ENCODE data around the gene KCNJ18.
"Not testable (repeated sequence)": the region's sequence is repeated elsewhere in the genome, so short reads cannot be mapped to it uniquely, and the experiment has no call there.

Gene KCNJ18

DNA sequence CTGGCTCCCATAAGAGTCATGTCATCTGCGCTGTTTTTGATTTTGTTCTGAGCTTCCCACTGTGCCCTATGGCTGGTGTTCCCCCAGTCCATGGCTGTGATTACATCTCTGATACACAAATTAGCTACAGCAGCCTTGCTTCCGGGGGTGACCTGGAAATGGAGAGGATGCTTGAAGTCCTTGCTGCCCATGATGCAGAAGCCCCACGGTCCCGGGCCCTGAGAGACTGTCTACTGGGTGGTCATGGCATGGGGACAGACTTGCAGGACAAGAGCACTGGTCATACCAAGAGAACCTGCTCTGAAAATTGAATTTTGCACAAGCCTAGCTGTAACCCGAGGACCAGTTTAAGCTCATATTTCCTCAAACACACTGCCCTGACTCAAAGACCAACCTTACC is 38.8 kb downstream of the KCNJ18 start:
- not testable (repeated sequence) for DNase-seq (ENCODE audit: low read depth)

DNA sequence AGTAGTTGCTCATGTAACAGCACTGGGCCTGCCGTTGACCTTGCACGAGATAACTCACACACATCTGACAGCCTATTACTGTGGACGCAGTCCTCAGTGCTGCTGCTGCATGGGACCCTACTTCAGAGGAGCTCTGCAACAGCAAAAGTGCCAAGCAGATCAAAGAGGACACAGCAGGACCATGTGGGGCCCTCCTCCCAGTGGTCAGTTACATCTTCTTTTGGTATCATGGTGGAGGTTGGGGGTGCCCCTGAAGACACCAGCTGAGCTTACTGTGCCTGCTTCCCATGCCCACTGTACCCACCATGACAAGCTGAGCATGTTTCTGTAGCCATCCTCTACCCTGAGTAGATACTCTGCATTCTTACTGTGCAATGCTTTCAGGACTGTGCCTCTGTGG is 41.6 kb downstream of the KCNJ18 start:
- DNase-seq (ENCODE audit: low read depth) = not testable (repeated sequence)

DNA sequence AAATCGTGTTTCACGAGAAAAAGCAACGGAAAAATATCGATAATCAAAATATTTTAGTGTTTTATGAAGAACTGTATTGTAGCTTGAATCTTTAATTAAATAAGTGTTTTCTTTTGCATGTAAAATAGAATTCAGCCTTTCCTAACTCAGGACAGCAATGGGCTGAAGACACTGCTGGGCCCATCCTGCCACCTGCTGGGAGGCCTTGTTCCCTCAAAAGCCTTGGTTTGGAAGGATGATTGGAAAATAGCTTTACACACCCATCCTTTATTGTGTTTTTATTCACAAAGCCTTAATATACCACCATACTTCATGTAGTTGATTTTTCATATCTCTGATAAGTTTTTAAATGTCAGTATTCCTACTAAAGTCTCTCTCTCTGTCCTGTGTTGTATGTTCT is 43.5 kb downstream of the KCNJ18 start:
- DNase-seq (ENCODE audit: low read depth) = not testable (repeated sequence)

DNA sequence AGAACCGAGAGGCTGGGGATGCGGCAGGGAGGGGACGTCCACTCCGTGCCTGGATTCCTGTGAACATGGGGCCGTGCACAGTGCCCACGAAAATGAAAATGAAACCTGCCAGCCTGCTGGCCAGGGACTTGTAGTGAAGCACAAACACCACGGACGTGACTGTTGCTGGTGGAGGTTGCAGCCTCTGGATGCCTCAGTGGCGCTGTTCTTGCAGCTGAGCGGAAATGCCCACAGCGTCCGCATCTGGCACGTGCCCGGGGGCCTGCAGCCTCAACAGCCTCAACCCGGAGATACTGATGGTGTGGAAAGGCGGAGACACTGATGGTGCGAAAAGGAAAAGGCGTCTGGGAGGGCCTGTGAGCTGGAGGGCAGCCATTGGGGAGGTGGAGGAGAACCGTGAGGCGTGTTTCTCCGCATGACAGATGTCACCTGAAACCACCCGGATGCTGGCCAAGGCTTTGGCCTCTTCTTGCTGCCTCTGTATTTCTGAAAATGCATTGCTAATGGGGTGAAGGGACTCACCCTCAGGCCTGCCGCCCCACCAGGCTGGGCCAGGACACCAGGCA is 44.8 kb downstream of the KCNJ18 start:
- DNase-seq (ENCODE audit: low read depth) = not testable (repeated sequence)

DNA sequence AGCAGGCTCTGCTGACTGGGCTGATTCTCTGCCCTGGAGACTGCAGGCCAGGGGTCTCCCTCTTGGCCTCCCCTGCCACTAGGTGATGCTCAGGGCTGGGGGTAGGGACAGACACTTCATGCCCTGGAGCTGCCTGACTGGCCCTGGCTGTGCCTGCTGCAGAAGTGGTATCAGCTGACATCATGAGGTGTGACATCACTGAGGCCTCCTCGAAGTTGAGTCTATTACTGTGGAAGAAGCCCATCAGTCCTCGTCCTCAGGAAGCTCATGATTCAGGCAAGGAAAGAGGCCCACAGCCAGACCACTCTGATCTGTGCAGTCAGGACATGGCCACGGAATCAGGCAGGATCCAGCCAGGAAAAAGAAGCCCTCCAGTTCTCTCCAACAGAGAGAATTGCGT is 45.9 kb downstream of the KCNJ18 start:
- not testable (repeated sequence) for DNase-seq (ENCODE audit: low read depth)

DNA sequence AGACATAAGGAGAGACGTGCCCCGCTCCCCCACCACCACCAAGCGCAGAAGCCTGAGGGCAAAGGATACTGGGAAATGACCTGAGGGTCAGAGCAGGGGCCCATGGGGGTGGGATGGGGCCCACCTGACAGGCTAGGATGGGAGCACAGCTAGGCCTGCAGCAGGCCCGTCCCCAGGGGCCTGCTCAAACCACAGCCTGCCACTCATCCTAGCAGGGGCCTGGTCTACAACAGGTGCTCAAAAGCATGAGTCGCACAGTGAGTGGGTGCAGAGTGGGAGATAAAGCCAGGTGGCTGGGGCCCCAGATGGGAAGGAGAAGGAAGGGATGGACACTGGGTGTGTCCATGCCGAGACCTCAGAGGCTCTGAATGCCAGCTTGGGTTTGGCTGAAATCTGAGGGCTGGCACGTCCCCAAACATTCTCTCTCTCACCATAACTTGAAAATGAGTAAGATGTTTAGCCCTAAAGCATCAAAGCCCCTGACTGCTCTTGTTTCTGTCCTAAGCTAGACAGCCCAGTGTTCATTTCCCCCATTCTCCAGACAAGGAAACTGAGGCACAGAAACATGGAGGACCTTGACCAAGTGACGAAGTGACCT is 46.7 kb downstream of the KCNJ18 start:
- not testable (repeated sequence) for DNase-seq (ENCODE audit: low read depth)

DNA sequence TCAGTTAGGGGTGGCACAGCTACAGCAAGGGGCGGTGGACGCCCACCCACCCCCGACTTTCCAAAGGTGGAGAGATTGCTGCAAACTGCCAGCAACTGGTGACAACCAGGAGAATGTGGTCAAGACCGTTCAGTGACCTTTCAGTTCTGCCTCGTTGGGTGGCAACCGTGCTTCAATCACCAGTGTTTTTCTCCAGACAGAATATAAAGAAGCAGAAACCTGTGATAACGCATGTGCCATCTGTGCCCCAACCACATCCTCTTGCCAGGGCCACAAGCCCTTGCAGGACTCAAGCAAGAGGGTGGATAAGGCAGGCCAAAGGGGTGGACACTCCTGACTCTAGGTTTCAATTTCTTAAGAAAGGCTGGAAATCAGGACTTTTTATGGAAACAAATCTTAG is 47.2 kb downstream of the KCNJ18 start:
- DNase-seq (ENCODE audit: low read depth) = not testable (repeated sequence)

DNA sequence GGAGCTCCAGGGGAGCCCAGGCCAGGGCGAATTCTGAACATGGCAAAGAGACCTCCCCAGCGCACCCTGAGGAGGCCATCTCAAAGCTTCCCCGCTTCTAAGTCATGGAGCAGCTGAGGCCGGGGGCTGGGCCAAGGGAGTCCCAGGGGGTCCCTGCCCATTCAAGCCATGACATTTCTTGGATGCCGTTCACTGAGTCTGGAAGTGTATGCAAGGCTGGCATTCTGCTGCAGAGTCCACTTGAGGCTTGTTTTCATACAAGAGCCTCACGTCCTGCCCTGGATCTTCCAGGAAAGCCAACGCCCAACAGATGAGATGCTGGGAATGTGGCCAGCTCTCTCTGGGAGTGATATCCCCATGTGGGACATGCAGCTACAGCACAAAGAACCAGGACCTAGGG is 48.5 kb downstream of the KCNJ18 start:
- not testable (repeated sequence) for DNase-seq (ENCODE audit: low read depth)

DNA sequence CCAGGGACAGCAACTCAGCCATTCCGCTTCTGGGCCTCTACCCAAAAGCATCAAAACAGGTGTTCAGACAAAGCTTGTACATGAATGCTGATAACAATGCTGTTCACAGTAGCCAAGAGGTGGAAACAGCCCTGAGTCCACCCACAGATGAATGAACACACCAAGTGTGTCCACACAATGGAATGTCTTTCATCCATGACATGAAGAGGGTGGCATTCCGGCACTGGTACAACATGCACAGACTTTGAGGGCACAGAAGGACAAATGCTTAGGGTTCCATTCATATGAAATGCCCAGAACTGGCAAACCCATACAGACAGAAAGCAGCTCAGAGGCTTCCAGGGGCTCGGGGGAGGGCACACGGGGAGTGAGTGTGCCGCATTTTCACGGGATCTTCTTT is 49.2 kb downstream of the KCNJ18 start:
- DNase-seq (ENCODE audit: low read depth) = not testable (repeated sequence)

DNA sequence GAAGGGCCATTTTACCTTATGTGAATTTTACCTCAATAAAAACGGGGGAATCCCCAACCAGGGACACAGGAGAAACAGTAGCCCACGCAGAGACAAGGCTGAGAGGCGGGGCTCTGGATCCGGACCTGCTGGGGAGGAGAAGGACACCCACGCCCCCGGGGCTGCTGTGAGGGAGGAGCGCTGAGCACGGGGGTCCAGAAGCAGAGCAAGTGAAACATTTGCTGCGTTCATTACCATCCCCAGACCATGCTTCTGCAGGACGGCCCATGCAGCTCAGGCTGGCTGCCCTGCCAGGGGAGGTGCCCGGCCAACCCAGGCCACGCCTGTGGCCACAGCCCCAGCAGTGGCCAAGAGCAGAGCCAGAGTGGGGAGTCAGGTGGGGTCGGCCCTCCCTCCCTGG is 50.0 kb downstream of the KCNJ18 start:
- DNase-seq (ENCODE audit: low read depth) = no peak

DNA sequence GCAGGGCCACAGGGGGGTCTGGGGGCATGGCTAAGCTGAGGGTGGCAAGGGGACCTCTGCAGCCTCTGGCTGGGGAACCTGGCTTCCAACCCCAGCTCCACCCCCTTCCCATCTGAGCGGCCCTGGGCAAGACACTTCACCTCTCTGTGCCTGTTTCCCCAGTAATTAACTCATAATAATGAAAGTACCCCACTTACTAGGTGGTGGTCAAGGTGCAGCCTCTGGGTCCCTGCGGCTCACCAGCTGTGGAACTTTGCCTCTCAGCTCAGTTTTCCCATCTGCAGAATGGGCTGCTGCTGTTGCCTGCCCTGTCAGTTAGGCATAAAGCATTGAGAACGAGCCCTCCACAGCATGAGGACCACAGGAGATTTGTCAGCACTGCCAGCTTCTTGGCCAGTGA is 51.8 kb downstream of the KCNJ18 start:
- not testable (repeated sequence) for DNase-seq (ENCODE audit: low read depth)

DNA sequence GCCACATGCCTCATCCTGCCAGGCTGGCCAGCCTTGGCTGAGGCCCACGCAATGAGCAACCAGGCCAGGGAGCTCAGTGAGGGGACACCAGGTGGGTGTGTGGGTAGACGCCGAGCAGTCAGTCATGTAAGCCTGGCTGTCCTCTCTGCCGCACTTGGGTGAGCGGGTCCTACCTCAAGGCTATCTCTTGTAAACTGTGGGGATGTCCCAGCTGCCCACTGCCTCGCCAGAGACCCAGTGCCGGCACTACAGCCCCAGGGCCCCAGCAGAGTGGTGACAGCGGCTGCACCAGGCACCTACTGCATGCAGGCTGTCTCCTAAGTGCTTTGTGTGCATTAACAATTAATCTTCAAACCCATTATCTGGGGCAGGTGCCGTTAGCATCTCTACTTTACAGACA is 52.3 kb downstream of the KCNJ18 start:
- DNase-seq (ENCODE audit: low read depth) = not testable (repeated sequence)

DNA sequence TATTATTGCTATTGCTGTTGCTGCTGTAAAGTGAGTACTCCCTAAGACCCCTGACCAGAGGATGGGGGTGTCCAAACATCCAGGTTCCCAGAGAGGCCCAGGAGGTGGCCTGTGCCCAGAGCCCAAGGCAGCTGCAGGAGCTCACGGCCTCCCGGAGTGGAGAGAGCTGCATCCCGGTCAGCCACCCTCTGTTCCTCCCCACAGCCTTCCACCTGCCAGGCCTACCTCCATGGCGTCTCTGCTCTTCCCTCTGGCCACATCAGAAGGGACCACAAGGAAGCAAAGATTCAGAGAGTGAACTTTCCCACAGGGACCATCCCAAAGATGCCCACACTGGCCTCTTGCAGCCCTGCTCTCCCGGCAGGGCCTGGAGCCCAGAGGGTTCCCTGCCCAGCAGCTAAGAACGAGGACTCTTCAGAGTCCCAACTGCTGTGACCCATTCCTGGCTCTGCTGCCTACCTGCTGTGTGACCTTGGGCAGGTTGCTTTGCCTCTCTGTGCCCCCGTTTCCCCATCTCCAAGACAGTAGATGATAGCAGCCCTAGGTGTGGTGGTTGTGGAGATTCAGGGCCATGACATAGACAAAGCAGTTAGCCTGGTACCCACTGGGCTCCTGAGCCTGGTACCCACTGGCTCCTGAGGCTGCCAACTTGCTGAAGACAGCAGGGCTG is 53.2 kb downstream of the KCNJ18 start:
- DNase-seq (ENCODE audit: low read depth) = not testable (repeated sequence)

DNA sequence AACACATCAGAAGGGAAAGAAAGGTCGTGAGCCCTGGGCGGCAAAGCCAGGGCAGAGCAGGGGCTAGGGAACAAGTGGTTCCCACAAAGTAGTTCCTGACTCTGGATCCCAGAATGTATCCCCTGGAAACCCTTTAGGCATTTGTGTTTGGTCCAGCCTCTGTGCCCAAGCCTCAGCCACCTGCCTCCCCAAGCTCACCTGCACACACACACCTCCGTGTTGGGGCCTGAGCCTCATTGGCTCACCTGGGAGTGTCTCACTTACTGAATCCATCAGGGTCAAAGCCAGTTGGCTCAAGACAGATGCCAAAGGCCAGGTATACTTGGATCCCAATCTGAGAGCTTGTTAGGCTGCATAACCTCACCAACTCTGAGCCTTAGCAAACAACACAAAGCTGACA is 54.1 kb downstream of the KCNJ18 start:
- not testable (repeated sequence) for DNase-seq (ENCODE audit: low read depth)

DNA sequence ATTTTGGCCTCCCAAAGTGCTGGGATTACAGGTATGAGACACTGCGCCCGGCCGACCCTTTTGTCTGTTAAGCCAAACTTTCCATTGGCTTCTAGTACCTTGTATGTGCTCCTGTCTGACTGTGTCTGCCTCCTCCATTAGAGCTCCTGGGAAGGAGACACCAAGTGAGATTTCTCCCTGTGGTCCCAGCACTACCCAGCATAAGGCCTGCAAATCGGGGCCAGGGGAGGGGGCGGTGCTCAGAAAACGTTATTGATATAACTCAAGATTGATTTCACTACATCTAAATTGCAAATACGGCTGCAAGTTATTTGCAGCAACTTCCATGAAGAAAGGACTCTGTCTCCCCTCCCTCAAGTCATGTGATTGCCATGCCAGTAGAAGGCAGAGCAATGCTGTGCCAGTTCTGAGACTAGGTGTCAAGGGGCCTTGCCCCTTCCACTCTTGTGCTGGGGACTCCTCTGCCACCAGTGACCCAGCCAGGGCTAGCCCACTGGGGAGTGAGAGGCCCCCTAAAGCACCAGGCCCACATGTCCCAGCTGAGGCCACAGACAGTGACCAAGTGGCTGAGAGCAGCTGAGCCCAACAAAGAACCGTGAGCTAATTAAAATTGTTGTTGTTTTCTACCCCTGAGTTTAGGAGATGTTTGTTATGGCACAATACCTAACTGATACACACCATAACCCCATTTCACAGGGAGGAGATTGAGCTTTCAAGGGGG is 55.0 kb downstream of the KCNJ18 start:
- DNase-seq (ENCODE audit: low read depth) = not testable (repeated sequence)

DNA sequence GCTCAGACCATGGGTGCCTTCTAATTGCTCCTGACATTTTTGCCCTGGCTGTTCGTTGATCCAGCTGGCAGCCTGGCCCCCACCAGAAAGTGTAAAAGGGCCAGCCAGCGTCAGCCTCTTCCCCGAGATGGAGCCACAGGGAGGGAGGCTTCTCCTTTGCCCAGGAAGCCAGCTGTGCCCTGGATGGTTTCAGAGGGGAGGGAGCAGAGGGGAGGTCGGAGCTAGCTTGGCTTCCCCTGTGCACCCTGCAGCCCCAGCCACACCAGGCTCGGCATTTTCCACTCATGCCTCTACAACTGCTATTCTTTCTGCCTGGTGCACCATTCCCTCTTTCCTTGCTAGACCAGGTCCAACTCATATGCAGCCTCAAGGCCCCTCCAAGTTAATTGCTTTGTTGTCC is 56.4 kb downstream of the KCNJ18 start:
- not testable (repeated sequence) for DNase-seq (ENCODE audit: low read depth)

DNA sequence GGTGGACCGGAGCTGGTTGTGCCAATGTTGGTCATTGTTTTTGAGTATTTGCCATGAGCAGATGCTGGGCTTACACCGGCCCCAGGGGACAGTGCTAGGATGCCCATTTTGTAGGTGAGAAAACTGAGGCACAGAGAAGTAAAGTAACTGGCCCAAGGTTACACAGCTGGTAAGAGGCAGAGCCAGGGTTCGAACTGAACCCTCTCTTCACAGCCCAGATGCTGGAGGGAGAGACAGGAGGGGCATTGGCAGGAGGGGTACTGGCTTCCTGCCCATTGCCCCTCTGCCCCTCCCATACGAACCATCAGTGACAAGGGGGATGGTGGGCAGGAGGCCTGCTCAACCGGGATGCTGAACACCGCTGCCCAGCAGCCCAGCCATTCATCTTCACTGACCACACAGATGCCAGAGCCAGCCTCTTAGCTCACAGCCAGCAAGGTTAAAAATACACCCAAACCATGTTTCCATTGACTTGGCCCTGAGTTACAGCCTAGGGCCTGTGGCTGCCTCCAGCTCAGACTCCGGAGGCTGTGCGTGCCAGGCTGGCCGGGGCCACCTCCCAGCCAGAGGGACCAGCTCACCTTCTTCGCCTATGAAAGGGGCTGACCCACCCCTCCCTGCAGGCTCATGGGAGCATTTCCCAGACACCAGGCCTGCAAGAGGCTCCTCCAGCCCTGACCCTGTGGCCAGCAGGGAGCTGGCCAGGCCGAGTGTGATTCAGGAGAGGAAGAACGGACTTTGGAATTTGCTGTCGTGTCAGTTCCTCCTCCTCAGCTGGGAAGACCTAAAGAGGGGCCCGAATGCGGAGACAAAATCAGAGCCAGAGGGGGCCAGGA is 57.6 kb downstream of the KCNJ18 start:
- not testable (repeated sequence) for DNase-seq (ENCODE audit: low read depth)

DNA sequence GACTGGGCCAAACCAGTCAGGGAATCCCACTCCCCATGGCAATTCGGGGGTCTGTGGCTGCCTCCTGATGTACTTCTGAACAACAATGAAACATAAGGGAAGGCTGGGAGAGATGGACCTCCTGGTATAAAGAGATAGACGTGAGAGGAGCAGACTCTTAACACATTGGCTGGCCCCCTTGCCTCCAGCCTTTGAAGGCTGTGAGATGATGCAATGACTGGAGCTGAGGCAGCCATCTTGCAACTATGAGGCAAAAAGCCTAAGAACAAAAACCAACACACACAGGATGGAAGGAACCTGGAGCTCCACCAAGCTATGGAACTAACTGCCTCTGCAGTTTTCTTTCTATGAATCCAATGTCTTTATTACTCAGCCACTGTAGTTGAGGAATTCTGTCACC is 58.8 kb downstream of the KCNJ18 start:
- DNase-seq (ENCODE audit: low read depth) = not testable (repeated sequence)
